Brain microvascular endothelial cell (primary cell): ENCODE data around the gene ACAA2.

Source experiments
- DNase-seq: peaks from one replicate; pipeline ENCODE4 v3.0.0-alpha.2; 2020
- H3K27ac ChIP-seq: fragments of 250-450 bp; sonication (Bioruptor Pico); 2 replicates; pipeline ENCODE4 v1.5.1; 2020; ENCODE audit warnings: mild to moderate bottlenecking, moderate library complexity
- H3K27me3 ChIP-seq: fragments of 250-450 bp; sonication (Bioruptor Pico); replicated peaks from 2 replicates; pipeline ENCODE4 v1.5.1; 2020; ENCODE audit warnings: mild to moderate bottlenecking
- H3K36me3 ChIP-seq: fragments of 250-450 bp; sonication (Bioruptor Pico); replicated peaks from 2 replicates; pipeline ENCODE4 v1.5.1; 2020; ENCODE audit warnings: mild to moderate bottlenecking
- H3K4me3 ChIP-seq: 2 replicates; pipeline ENCODE4 v1.5.1; 2011; ENCODE audit warnings: low read depth, mild to moderate bottlenecking, control low read depth, low read length, moderate library complexity
- in situ Hi-C: cut with HindIII; loops from 2 replicates; pipeline ENCODE4 v1.10.0; 2017; ENCODE audit warnings: low sequenced_read_pairs, low pct_ligation_motif_present
- TF ChIP-seq, protein P1 (sequence below): IDR thresholded peaks from 2 replicates; pipeline ENCODE4 v1.5.1; 2011; ENCODE audit warnings: low read depth, mild to moderate bottlenecking, moderate library complexity, low read length, control low read depth, inconsistent platforms; ENCODE audit errors: missing control alignments

The ACAA2 gene

GRCh38 chr18:49835405-49835804 lies 22.1 kb upstream of the ACAA2 start:
- H3K27ac ChIP-seq: no peak overlapping the region
- H3K36me3 ChIP-seq: no peaks in the 10 kb centered on the region
- DNase-seq: no peak
- TF ChIP-seq, protein P1, sequence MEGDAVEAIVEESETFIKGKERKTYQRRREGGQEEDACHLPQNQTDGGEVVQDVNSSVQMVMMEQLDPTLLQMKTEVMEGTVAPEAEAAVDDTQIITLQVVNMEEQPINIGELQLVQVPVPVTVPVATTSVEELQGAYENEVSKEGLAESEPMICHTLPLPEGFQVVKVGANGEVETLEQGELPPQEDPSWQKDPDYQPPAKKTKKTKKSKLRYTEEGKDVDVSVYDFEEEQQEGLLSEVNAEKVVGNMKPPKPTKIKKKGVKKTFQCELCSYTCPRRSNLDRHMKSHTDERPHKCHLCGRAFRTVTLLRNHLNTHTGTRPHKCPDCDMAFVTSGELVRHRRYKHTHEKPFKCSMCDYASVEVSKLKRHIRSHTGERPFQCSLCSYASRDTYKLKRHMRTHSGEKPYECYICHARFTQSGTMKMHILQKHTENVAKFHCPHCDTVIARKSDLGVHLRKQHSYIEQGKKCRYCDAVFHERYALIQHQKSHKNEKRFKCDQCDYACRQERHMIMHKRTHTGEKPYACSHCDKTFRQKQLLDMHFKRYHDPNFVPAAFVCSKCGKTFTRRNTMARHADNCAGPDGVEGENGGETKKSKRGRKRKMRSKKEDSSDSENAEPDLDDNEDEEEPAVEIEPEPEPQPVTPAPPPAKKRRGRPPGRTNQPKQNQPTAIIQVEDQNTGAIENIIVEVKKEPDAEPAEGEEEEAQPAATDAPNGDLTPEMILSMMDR: no peak
- in situ Hi-C loops: no loop called here
- no peak overlapping the region for H3K4me3 ChIP-seq
- no peaks in the 10 kb centered on the region for H3K27me3 ChIP-seq

DNA sequence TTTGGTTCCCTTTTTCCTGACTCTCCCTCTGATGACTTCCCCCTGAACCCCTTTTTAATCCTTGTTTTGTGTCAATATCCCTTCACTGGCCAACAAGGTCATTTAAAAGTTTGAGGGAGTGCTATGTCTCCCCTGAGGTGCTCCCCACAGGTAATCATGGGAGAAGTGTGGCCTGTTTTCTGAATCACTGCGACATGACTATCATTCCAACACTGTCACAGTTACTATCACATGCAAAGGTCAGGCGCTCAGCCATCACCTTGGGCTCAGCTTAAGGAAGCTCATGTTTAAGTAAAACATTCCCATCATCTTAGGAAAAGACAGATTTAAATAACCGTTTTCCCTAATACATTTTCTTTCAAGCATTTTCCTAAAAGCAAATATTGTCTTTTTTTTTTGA lies 20.9 kb upstream of the ACAA2 start:
- Histone ChIP-seq H3K27me3 (no peaks in the 10 kb centered on the region), H3K36me3 (no peaks in the 10 kb centered on the region), H3K27ac (no peak overlapping the region), H3K4me3 (no peak overlapping the region)
- in situ Hi-C loops: no loop called here
- TF ChIP-seq, protein P1: no peak
- DNase-seq: no peak

DNA sequence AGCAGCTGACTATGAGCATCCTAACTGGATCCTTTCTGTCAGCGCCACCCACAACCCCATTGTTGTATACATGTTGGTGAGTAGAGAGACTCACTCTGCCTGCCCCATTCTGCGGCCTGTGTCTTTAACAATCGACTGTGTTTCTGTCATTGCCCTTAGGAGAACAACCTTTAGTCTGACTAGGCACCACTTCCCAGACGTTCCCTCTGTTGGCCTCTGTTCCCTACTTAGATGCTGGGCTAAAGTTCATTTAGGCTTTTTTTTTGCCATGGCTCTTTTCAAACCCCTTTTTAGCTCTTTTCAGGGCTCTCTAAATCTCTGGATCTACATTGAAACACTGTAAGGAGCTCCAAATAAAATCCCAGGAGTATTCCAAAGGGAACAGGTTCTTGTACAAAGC lies 20.5 kb upstream of the ACAA2 start:
- no peak overlapping the region for H3K27ac ChIP-seq
- in situ Hi-C loops: no loop called here
- no peak for DNase-seq
- TF ChIP-seq, protein P1: no peak
- no peak overlapping the region for H3K4me3 ChIP-seq
- no peaks in the 10 kb centered on the region for H3K36me3 ChIP-seq
- H3K27me3 ChIP-seq: no peaks in the 10 kb centered on the region

DNA sequence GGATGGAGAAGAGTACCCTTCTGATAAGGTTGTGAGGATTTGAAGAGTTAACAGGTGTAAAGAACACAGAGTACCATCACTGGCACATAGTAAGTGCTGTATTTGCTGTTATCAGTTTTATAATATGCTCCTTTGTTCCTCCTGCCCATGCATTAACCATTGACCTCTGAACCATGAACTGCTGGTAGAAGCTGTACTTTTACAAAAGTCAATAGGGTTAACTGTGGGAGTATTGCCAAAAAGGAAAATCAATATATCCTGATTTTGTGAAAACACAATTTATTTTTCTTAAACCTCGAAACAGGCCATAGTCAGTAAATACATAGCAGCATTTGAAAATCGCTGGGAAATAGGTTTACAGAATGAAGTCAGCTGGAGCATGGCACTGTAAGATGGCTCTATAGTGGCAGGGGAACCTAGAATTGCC lies 18.9 kb upstream of the ACAA2 start:
- Histone ChIP-seq H3K36me3 (no peaks in the 10 kb centered on the region), H3K4me3 (no peak overlapping the region), H3K27ac (no peak overlapping the region), H3K27me3 (no peaks in the 10 kb centered on the region)
- in situ Hi-C loops: no loop called here
- no peak for DNase-seq
- TF ChIP-seq, protein P1: no peak

- in situ Hi-C loops: no loop called here
- Histone ChIP-seq H3K36me3 (no peaks in the 10 kb centered on the region), H3K27ac (no peak overlapping the region), H3K4me3 (no peak overlapping the region), H3K27me3 (no peaks in the 10 kb centered on the region)
- no peak for DNase-seq
- TF ChIP-seq, protein P1: no peak
These were observed 14.7 kb upstream of the ACAA2 start for GRCh38 chr18:49827996-49828395.
